ENCODE measurements around the gene REN.
A peak's percentile ranks its signal among the peaks of the same experiment; 100 is the strongest.

Gene REN

DNA sequence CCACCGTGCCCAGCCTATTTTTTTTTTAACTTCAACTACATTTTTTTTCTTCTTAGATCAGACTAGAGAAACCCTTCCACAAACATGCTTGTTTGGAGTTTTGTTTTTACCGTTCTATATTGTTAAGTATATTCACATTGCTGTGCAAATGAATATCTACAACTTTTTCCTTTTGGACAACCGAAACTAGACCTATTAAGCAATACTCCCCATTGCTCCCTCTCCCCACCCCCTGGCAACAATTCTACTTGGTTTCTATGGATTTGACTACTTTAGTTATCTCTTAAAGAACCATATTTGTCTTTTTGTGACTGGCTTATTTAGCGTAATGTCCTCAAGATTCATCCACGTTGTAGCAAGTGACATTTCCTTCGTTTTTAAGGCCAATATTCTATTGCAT lies 33.4 kb downstream of the REN start:
- no peak for DNase-seq (ENCODE audit: low read depth in 3 of 3)

DNA sequence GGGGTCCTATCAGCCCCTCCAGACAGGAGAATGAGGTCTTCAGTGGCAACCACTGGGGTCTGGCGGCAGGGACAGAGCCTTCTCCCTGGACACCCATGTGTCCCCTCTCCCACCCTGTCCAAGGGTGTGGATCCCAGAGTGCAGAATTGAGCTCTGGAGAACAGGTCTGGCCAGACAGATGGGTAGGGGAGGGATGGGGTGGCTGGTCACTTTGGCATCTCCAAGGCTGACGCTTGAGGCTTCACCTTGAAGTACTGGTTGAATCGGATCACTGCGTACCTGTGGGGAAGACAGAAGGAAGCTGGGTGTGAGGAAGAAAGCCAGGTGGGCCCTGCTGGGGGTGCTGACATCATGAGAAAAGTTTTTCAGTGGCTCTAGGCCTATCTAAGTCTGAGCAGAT lies 34.2 kb downstream of the REN start:
- DNase-seq (ENCODE audit: low read depth in 3 of 3) = no peak

DNA sequence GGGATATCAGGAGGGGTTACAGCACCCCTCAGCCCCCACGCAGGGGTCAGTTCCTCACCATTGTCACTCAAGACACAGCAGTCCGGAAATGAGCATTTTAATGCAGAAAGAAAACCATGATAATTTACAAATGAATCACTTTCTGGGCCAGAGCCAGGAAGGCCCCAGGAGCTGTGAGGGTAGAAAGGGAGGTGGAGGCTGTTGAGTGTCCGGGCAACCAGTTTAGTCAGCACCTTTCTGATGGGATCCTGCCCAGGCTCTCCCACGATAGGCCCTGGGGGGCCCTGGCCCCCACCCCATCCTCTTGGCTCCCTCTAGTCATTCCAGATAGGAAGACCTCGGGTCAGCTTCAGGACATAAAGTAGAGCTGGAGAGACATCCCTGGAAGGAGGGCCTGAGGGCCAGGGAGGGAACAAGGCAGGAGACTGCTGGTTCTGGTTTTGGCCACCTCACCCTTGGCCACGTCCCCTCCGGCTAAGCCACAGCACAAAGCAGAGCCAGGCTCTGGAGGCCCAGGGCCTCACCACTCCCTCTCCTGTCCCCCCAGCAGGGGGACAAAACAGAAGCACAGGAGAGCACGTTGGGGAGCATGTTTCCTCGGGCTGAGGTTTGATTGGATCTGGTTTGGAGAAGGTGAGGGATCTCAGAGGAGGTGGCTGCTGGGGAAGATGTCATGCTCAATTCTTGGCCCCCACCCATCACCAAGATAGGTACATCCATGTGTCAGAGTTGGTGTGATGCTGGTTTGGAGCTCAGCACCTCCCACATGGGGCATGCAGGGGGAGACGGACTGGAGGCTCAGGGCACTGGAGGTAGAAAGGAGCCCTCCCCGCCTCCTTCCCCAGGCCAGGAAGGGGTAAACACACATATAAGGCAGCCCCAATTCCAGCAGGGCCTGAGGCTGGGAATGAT lies 34.9 kb downstream of the REN start:
- DNase-seq (ENCODE audit: low read depth in 3 of 3) = no peak

DNA sequence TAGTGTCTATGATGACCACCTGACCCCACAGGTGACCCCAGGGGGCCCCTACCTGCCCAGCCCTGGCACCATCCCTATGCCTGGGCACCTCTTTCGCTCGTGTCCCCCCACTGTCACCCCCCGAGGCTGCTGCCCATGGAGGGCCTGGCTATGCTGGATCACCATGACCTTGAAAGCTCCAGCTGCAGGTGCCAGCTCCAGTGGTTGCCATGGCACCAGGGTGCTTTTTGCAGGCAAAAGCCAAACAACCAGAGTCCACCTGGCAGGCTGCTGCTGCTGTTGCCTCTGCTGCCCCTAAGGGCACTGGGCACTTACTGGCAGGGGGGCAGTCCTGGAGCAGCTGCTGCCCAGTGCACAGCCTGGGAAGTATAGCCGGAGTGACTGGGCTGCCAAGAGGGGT lies 36.0 kb downstream of the REN start:
- no peak for DNase-seq (ENCODE audit: low read depth in 3 of 3)

DNA sequence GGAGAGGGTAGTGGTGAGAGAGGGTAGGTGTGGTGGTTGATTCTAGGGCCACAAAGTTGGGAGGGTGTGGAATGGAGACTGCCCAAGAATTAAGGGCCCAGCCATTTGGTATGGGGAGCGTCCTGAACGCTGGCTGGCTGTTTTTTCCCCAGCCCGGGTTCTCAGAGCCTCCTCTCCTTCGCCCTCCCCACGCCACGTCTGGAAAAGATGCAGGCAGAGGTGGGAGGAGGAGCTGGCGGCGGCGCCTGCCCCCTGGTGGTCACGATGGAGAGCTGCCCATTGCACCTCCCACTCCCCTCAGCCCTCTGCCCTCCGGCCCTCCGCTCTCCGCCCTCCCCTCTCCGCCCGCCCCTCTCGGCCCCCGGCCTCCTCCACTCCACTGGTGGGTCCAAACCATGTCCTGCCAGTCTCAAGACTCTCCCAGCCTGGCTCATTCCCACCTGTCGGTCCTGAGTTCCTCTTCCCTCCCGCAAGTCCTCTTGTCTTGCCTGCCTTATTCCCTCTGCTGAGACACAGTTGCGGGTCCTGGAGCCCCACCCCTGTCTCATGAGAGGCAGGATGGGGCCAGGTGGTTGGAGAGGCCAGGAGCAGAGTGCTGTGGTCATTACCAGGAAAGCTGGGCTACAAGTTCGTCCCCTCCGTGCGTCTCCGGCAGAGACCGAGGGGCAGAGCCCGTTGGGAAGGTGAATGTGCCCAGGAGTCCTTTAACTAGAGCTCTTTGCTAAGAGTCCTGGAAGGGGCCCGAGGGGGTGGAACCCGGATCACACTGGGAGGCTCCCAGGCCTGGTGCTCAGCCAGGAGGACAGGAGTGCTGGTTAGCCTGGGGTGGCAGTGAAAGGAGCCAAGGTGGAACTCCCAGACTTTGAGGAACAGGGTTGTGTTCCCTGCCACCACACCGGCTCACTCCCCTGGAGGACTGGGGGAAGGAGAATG lies 36.9 kb downstream of the REN start:
- peak in 2 of 3 donors; percentile 37 to 52 for DNase-seq (ENCODE audit: low read depth in 3 of 3)

DNA sequence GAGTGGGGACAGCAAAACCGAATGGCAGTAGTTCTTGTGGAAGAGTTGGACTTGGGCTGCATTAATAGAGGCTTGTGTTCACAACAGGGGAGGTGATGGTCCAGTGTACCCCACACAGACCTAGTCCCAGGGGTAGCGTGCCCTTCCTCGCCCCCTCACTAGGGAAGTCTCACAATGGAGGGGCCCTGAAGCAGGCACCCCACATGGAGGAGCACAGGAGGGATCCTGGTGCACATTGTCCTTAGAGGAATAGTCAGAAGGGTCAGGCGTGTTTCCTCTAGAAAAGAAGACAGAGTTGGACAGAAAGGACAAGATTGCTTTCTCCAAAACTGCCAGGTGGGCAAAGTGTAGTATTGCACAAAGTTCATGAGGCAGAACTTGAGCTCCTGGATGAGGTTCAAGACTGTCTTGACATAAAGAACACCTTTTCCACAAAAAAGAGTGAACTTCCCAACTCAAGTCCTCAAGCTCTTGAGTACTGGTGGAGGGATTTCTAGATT lies 37.6 kb downstream of the REN start:
- DNase-seq (ENCODE audit: low read depth in 3 of 3) = no peak

DNA sequence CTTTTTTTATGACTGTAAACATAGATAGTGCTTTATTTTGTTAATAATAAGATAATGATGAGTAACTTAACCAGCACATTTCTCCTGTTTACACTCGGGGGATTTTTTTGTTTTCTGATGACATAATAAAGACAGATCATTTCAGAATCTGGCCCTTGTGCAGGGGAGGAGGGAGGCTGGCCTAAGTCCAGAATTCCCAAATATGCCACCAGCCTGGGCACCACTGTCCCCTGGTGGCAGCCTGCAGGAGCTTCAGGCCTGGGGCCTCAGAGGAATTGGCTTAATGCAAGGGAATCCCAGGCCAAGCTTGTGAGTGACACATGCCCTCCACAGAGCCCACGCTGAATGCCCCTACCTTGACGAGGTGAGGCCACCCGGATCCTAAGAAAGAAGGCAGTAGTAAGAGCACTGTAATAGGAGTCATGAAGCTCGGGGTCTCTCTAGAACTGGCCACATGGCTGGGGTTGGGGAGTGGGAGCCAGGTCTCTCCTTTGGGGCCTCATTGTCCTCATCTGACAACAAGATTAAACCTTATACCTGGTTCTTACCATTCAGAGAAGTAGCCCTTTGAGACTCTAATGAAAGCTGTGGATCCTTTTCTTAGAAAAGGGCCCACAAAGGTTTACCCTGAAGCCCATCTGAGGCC lies 38.4 kb downstream of the REN start:
- no peak for DNase-seq (ENCODE audit: low read depth in 3 of 3)

DNA sequence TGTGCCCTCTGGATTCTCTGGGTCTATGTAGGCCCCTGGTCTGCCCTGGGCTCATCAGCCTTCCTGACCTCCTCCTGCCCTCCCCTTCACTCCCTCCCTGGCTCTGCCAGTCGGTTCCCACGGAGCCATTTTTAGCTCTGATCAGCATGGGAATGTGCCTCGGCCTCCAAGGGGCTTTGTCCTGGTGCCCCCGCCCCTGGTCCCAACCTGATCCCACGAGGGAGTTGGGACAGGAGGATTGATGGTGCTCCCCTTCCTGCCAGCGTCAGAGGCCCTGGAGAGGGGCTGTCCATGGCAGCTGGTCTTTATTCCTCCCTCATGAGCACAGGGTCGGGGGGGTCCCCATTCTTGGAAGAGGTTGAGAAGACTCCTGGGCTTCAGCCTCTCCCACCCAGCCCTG lies 39.2 kb downstream of the REN start:
- DNase-seq (ENCODE audit: low read depth in 3 of 3) = no peak

DNA sequence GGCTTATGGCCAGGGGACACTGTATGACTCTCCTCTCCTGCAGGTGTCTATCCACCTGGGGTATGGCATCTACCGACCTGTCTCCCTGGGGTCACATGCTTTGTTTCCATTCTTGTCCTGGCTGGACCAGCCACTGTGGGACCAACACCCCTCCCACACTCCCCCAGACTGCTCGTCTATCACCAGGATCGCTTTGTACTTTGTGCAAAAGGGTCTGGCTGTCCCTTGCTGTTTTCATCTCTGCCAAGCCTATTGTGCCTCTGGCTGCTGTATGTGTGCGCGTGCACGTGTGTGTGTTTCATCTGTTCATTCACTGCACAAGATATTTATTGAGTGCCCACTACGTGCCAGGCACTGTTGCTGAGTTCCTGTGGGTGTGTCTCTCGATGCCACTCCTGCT lies 39.8 kb downstream of the REN start:
- DNase-seq (ENCODE audit: low read depth in 3 of 3) = no peak

DNA sequence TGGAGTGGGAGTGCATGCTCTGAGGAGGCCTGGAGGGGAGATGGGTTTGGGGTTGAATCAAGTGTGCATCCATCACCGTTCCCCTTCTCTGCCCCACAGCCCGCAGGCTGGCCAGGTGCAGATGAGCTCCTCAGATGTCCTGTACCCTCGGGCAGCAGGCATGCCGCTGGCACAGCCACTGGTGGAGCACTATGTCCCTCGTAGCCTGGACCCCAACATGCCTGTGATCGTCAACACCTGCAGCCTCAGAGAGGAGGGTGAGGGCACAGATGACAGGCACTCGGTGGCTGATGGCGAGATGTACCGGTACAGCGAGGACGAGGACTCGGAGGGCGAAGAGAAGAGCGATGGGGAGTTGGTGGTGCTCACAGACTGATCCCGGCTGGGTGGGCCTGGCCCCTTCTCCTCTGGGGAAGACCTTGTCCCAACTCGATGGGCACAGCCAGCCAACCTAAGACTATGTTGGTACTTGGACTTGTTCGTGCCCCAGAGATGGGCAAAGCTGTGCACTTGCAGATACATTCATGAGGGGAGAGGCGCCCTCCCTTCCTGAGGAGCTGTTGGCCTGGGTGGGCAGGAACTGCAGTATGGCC lies 40.3 kb downstream of the REN start:
- no peak for DNase-seq (ENCODE audit: low read depth in 3 of 3)

DNA sequence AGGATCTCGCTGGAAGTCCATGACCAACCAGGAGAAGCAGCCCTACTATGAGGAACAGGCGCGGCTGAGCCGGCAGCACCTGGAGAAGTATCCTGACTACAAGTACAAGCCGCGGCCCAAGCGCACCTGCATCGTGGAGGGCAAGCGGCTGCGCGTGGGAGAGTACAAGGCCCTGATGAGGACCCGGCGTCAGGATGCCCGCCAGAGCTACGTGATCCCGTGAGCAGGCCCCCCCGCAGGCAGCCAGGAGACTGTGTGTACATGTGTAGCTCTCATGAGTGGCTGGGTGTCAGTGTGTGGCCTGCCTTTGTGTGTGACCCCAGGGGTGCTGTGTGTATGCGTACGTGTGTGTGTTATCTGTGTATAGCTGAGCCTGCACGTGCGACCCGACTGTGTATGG lies 41.5 kb downstream of the REN start:
- DNase-seq (ENCODE audit: low read depth in 3 of 3) = no peak

DNA sequence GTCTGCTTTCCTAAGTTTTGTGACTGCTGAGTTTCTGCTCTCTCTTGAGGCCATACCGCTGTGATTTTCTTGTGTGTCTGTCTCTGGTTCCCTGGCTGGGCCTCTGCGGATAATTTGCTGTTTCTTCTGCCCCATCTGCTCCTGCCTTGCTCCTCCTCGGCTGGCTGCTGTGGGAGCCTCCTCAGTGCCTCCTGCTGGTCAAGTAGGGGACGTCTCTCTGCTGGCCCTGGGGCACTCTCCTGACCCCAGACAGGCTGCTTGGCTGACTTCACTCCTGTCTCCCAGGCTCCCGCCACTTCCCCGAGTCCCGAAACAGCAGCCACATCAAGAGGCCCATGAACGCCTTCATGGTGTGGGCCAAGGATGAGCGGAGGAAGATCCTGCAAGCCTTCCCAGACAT lies 42.8 kb downstream of the REN start:
- DNase-seq (ENCODE audit: low read depth in 3 of 3) = no peak

DNA sequence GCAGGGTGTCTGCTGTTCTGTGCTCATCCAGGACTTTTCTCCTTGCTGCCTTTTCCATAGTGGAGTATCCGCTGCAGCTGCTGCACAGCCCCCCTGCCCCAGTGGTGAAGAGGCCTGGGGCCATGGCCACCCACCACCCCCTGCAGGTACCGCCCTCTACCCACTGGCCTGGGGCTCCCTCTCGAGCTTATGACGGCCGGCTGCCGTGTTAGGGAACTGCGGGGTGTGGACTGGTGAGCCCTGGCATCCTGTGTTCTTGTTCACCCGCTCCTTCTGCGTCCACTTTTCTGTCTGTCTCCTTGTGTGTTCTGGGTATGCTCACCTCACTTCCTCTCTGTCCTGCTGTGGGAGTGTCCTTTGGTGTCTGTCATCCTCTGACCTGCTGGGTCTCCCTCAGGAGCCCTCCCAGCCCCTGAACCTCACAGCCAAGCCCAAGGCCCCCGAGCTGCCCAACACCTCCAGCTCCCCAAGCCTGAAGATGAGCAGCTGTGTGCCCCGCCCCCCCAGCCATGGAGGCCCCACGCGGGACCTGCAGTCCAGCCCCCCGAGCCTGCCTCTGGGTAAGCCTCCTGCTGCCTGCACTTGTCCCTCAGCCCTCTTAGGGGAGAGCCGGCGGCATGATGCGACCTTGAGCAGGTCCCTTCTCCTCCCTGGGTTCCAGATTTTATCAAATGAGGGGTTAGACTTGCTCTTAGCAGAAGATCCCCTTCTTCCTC lies 44.1 kb downstream of the REN start:
- DNase-seq (ENCODE audit: low read depth in 3 of 3) = no peak

DNA sequence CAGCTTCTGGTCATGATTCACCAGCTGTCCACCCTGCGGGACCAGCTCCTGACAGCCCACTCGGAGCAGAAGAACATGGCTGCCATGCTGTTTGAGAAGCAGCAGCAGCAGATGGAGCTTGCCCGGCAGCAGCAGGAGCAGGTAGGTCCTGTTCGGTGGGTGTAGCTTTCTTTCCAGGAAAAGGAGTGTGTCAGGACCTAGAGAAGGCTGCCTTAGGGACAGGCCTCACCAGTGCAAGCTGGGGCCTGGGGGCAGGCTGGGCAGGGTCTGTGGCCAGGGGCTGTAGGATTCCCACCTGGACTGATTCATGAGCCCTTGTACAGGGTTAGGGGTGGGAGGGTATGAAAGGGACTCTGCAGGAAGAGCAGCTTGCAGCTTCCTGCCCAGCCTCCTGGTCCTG lies 49.6 kb downstream of the REN start:
- DNase-seq (ENCODE audit: low read depth in 3 of 3) = no peak

DNA sequence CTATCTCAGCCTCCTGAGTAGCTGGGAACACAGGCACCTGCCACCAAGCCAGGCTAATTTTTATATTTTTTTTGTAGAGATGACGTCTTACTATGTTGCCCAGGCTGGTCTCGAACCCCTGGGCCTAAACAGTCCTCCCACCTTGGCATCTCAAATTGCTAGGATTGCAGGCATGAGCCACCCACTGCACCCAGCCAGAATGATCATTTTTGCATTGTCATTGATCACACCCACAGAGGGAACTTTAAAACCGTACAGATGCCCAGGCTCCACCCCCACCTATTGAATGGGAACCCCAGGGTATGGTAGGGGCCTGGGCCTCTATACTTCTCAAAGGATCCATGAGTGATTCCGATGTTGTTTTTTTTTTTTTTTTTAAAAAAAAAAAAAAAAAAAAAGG lies 51.0 kb downstream of the REN start:
- DNase-seq (ENCODE audit: low read depth in 3 of 3) = no peak

DNA sequence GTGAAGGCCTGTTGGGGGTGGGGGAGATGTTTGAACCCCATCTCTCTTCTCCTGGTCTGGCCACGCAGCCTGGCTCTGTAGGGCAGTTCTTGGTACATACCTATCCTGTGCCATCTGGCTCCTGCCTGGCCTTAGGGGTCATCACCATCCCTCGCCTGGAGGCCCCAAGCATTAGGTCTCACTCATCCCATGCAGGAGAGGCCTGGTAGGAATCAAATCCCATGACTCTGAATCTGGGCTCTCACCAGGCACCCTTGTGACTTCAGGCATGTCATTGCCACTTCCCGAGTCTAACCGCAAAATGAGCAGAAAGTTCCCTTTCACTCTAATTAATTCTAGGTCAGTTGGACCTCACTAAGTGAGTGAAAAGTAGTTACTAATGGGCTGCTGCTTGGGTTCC lies 51.5 kb downstream of the REN start:
- no peak for DNase-seq (ENCODE audit: low read depth in 3 of 3)

DNA sequence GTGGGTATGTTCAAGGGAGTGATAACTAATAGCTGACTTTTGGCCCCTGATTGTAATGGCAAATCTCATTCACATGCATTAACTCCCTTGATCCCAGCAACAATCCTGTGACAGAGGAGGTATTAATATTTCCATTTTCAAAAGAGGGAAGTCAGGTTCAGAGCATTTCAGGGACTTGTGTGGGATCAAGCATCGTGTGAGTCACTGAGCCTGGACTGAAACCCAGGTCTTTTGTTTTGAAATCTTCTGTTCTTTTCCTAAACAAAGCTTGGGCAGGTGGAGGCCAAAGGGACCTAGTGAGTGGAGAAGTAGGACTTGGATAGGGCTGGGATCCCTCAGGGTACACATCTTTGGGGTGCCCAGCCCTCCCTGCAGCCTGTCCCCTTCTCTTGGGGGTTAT lies 52.2 kb downstream of the REN start:
- no peak for DNase-seq (ENCODE audit: low read depth in 3 of 3)

DNA sequence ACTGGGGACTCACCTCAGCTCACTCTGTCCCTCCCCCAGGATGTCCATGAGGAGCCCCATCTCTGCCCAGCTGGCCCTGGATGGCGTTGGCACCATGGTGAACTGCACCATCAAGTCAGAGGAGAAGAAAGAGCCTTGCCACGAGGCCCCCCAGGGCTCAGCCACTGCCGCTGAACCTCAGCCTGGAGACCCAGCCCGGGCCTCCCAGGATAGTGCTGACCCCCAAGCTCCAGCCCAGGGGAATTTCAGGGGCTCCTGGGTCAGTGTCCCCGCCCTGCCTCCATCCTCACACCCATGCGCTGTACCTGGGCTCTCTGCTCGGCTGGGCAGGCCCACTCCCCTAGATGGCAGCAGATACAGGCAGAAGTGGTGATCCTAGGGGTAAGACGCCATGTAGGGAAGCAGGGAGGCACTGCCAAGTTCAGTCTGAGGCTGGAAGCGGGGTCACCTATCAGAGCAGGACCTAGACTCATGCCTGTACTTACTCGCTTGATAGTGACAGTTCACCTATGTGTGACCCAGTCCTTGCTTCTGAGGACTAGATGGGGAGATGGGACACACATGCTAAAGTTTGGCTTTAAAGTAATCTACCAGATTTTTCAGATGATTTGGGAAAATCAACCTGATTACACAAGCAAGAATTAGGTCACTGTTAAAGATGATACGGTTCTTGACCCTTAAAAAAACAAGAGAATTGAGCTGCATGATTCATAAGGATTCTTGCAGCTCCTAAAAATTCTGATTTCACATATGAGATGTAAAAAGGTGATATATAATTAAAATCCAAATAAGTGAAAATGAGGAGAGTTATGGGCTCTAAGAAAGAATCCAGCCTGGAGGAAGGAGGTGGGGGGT lies 53.0 kb downstream of the REN start:
- no peak for DNase-seq (ENCODE audit: low read depth in 3 of 3)

DNA sequence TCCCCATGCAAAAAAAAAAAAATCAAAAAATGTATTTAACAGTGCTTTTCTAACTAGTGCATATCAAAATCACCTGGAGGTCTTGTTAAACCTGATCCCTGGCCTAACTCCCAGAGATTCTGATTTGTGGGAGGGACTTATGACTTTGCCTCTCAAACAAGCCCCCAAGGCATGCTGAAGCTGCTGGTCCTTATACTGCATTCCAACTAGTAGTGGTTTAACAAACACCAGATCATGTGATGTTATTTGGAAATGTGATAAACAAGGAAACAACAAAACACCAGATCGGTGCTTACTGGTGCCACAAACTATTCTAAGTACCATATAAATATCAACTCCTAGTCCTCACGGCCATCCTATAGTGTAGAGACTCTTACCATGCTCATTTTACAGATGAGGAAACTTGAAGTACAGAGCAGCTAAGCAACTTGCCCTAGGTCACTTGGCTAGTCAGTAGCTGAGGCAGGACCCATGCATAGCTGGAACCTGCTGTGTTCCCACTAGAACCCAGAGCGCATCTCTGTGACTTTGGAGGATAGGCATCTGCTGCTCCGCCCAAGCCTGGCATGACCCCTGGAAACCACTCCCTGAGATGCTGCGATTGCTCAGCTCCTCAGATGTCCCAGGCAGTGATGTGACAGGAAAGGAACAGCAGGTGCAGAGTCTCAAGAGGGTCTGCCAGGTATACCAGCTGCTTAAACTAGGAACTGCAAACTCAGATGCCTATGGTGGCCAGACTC lies 55.1 kb downstream of the REN start:
- no peak for DNase-seq (ENCODE audit: low read depth in 3 of 3)
